GM18868 (cell line): ENCODE data around the gene STRN.

Experiments
- ATAC-seq: cut with Tn5 transposase; IDR thresholded peaks from one replicate; pipeline ENCODE4 v1.9.1; 2021; ENCODE audit warnings: mild to moderate bottlenecking, moderate library complexity; ENCODE audit not compliant: unreplicated experiment

STRN gene

DNA sequence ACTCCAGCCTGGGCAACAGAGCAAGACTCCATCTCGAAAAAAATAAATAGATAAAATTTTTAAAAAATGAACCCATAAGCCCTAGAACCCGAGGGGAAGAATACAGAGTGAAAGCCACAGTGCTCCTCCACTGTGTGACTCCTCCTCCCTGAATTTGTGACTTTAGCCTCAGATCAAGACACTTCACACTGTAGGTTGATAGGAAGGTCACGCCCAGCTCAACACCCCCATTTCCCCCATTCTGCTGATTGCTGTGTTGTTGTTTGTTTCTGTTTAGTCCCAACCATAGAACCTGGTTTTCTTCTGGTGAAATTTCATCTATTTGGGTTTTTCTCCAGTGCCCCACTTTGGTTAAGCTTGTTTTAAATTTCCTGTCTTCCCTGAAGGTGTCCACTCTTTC is 167.6 kb downstream of the STRN start:
- ATAC-seq = no peak

DNA sequence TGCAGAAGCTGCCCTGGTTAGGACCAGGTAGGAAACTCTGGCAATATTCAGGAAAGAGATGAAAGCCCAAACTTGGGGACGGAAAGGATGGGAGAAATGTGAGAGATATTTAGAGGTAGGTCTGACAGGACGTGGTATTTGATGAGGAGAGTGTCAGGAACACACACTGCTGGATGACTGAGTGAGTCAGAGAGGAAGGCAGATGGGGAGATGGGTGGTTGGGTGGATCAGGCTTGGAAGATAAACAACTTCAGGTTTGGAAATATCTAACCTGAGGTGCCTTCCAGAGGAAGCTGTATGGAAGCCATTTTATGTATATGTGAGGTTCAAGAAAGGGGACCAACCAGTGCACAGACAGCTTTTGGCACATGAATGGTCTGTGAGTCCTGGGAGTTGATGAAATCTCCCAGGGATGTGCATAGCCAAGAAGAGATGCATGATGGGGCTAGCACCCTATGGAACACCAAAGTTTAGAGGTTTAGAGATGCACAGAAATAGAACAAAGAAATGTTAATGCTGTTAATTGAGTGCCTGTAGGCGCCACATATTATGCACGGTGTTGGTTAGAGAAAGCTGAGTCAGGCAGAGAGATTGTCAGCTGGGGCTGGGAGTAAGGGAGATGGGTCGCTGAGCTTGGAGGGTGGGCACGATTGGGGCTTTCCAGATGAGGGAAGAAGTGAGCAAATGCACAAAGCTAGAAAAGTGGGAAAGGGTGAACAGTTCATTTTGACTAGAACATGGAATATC is 168.8 kb downstream of the STRN start:
- no peak for ATAC-seq
